Neutrophil (primary cell): ENCODE results near the gene MIER2.

ENCODE experiments used
- H3K27ac ChIP-seq: fragments of 200-600 bp; sonication (generic); 2 replicates; pipeline ENCODE4 v1.5.1; 2016; ENCODE audit warnings: mild to moderate bottlenecking, moderate library complexity
- H3K27me3 ChIP-seq: fragments of 200-600 bp; sonication (generic); 2 replicates; pipeline ENCODE4 v1.6.0; 2016; ENCODE audit warnings: mild to moderate bottlenecking
- H3K36me3 ChIP-seq: fragments of 200-600 bp; sonication (generic); 2 replicates; pipeline ENCODE4 v1.5.1; 2017
- H3K4me1 ChIP-seq, 2 experiments: fragments of 200-600 bp in 1 of 2; sonication (generic) in 1 of 2; 1 replicate in 1 of 2; 2 replicates in 1 of 2; pipeline versions ENCODE4 v1.5.1 to v1.6.1; 2013 to 2016; ENCODE audit warnings: low read depth in 1 of 2, low read length in 1 of 2, mild to moderate bottlenecking in 1 of 2, moderate library complexity in 1 of 2; ENCODE audit not compliant: control insufficient read depth in 1 of 2, insufficient read depth in 1 of 2
- H3K4me3 ChIP-seq, 2 experiments: fragments of 200-600 bp in 1 of 2; sonication (generic) in 1 of 2; 1 replicate in 1 of 2; 2 replicates in 1 of 2; pipeline ENCODE4 v1.5.1; 2013 to 2016; ENCODE audit warnings: low read depth in 1 of 2, low read length in 1 of 2, mild to moderate bottlenecking in 1 of 2, moderate library complexity in 1 of 2
- H3K9me3 ChIP-seq: fragments of 200-600 bp; sonication (generic); 2 replicates; pipeline ENCODE4 v1.5.1; 2016
- CTCF ChIP-seq: fragments of 200-600 bp; sonication (generic); IDR thresholded peaks from 2 replicates; pipeline ENCODE4 v1.5.1; 2016; ENCODE audit warnings: antibody characterized with exemption

The MIER2 gene

GRCh38 chr19:289651-290371, 54.8 kb downstream of the MIER2 start:
- TF ChIP-seq CTCF: no peak
- Histone ChIP-seq H3K4me3 (no peak overlapping the region), H3K27ac (no peak overlapping the region), H3K9me3 (no peaks in the 10 kb centered on the region), H3K36me3 (no peaks in the 10 kb centered on the region), H3K27me3 (peaks cover 76% of the 10 kb centered on the region), H3K4me1 (no peaks in the 10 kb centered on the region)

GRCh38 chr19:288911-289310, 55.7 kb downstream of the MIER2 start:
- no peak for TF ChIP-seq CTCF
- H3K27me3 ChIP-seq: peaks cover 68% of the 10 kb centered on the region
- H3K27ac ChIP-seq: no peak overlapping the region
- no peaks in the 10 kb centered on the region for H3K9me3 ChIP-seq
- no peak overlapping the region for H3K4me3 ChIP-seq
- H3K4me1 ChIP-seq: no peaks in the 10 kb centered on the region
- H3K36me3 ChIP-seq: no peaks in the 10 kb centered on the region

- H3K27me3 ChIP-seq: peaks cover 61% of the 10 kb centered on the region
- no peaks in the 10 kb centered on the region for H3K36me3 ChIP-seq
- H3K9me3 ChIP-seq: no peaks in the 10 kb centered on the region
- H3K4me1 ChIP-seq: no peaks in the 10 kb centered on the region
- H3K27ac ChIP-seq: no peak overlapping the region
- no peak overlapping the region for H3K4me3 ChIP-seq
- no peak for TF ChIP-seq CTCF
These were observed 57.2 kb downstream of the MIER2 start for GRCh38 chr19:287381-287871.

- H3K36me3 ChIP-seq: no peaks in the 10 kb centered on the region
- H3K4me3 ChIP-seq: no peak overlapping the region
- peaks cover 25% of the 10 kb centered on the region for H3K27me3 ChIP-seq
- TF ChIP-seq CTCF: no peak
- no peak overlapping the region for H3K27ac ChIP-seq
- H3K9me3 ChIP-seq: no peaks in the 10 kb centered on the region
- no peaks in the 10 kb centered on the region for H3K4me1 ChIP-seq
These were observed 61.2 kb downstream of the MIER2 start for GRCh38 chr19:283395-283794.

GRCh38 chr19:282501-282900, 62.1 kb downstream of the MIER2 start:
- no peak overlapping the region for H3K4me3 ChIP-seq
- no peak for TF ChIP-seq CTCF
- H3K4me1 ChIP-seq: no peaks in the 10 kb centered on the region
- no peak overlapping the region for H3K27ac ChIP-seq
- H3K9me3 ChIP-seq: no peaks in the 10 kb centered on the region
- H3K27me3 ChIP-seq: peaks cover 25% of the 10 kb centered on the region
- H3K36me3 ChIP-seq: no peaks in the 10 kb centered on the region
